ENCODE results near the gene KCNAB1.

DNA sequence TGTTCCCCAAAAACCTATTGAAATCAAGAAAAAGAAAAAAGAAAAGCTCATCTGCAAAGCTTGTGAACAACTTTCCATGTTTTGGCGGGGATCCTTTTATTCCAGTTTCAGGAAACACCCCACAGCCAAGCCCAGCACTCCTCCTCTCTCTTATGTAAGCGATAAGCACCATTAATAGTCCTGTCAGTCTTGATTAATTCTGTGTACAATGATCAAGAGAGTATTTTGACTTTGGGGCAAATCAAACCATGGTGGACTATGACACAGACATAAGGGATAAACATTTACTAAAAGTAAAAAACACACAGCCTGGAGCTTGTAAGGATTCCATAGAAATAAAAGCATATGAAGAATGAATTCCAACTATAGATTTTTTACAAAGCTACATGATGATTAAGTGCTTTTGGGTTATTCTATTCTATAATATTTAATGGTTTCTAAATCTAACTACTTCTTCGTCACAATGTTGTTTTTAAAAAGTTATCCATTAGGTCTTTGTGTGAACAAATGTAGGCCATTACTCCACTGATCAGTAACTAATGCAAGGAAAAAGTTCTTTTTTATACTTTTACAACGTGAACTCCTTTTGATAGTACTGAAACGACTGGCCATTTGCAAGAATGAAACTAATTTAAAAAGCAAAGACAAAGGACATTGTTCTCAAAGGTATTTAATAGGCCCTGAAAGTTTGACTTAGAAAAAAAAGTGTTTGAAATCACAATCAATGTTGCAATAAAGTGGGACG is 106.5 kb downstream of the KCNAB1 start:
- TF ChIP-seq, protein P1, sequence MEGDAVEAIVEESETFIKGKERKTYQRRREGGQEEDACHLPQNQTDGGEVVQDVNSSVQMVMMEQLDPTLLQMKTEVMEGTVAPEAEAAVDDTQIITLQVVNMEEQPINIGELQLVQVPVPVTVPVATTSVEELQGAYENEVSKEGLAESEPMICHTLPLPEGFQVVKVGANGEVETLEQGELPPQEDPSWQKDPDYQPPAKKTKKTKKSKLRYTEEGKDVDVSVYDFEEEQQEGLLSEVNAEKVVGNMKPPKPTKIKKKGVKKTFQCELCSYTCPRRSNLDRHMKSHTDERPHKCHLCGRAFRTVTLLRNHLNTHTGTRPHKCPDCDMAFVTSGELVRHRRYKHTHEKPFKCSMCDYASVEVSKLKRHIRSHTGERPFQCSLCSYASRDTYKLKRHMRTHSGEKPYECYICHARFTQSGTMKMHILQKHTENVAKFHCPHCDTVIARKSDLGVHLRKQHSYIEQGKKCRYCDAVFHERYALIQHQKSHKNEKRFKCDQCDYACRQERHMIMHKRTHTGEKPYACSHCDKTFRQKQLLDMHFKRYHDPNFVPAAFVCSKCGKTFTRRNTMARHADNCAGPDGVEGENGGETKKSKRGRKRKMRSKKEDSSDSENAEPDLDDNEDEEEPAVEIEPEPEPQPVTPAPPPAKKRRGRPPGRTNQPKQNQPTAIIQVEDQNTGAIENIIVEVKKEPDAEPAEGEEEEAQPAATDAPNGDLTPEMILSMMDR (conservative IDR thresholded peaks at IDR 0.05; ENCODE audit: low read depth, low read length) = no peak
- TF ChIP-seq EZH2 (IDR thresholded peaks at IDR 0.05; ENCODE audit: low read length, unreplicated experiment) = no peak

Measured in PC-3 (cell line).